HG02884 (cell line): ENCODE measurements around the gene KCNQ1.

Experiments
- ATAC-seq: cut with Tn5 transposase; IDR thresholded peaks from one replicate; pipeline ENCODE4 v1.9.1; 2021; ENCODE audit warnings: mild to moderate bottlenecking, moderate library complexity; ENCODE audit not compliant: unreplicated experiment

Gene KCNQ1

GRCh38 chr11:2519862-2520735 is 75.3 kb downstream of the KCNQ1 start:
- no peak for ATAC-seq

- no peak for ATAC-seq
Measured at GRCh38 chr11:2520736-2521035, 75.9 kb downstream of the KCNQ1 start.

GRCh38 chr11:2521081-2521732 is 76.4 kb downstream of the KCNQ1 start:
- no peak for ATAC-seq

- no peak for ATAC-seq
Measured at GRCh38 chr11:2521733-2522630, 77.2 kb downstream of the KCNQ1 start.

- ATAC-seq: no peak
Measured at GRCh38 chr11:2522631-2523255, 77.9 kb downstream of the KCNQ1 start.

- ATAC-seq: no peak
Measured at GRCh38 chr11:2523821-2524391, 79.1 kb downstream of the KCNQ1 start.

GRCh38 chr11:2524446-2525165 is 79.8 kb downstream of the KCNQ1 start:
- ATAC-seq: no peak

GRCh38 chr11:2525166-2525861 is 80.5 kb downstream of the KCNQ1 start:
- ATAC-seq: no peak

GRCh38 chr11:2525941-2526807 is 81.4 kb downstream of the KCNQ1 start:
- no peak for ATAC-seq

GRCh38 chr11:2526808-2527381 is 82.1 kb downstream of the KCNQ1 start:
- ATAC-seq: peak; percentile 91

- ATAC-seq: no peak
Measured at GRCh38 chr11:2527621-2528291, 82.9 kb downstream of the KCNQ1 start.

- no peak for ATAC-seq
Measured at GRCh38 chr11:2528301-2529050, 83.7 kb downstream of the KCNQ1 start.

GRCh38 chr11:2529173-2529572 is 84.4 kb downstream of the KCNQ1 start:
- ATAC-seq: no peak

GRCh38 chr11:2529636-2530035 is 84.8 kb downstream of the KCNQ1 start:
- ATAC-seq: no peak

GRCh38 chr11:2530131-2530854 is 85.5 kb downstream of the KCNQ1 start:
- no peak for ATAC-seq

GRCh38 chr11:2530855-2531200 is 86.0 kb downstream of the KCNQ1 start:
- ATAC-seq: no peak
